ENCODE results near the gene SKI.

SKI gene

GRCh38 chr1:2276803-2277580, 48.9 kb downstream of the SKI start:
- Histone ChIP-seq H4K20me1 (ENCODE audit: insufficient read depth, low read length) (peaks cover 34% of the 10 kb centered on the region), H3K4me3 (ENCODE audit: low read length) (no peak overlapping the region), H3K9me3 (ENCODE audit: insufficient read depth, low read length) (no peaks in the 10 kb centered on the region), H3K27ac (ENCODE audit: low read length) (no peak overlapping the region), H3K27me3 (ENCODE audit: low read depth, low read length) (no peaks in the 10 kb centered on the region), H3K9ac (ENCODE audit: low read length) (no peak overlapping the region), H3K36me3 (replicated peaks; ENCODE audit: low read depth, low read length) (peaks cover 5% of the 10 kb centered on the region), H3K4me1 (ENCODE audit: low read length) (no peaks in the 10 kb centered on the region), H3K79me2 (ENCODE audit: low read length) (peaks cover 53% of the 10 kb centered on the region), H2AFZ (ENCODE audit: low read depth, low read length) (no peak overlapping the region), H3K4me2 (ENCODE audit: low read length) (no peak overlapping the region)
- TF ChIP-seq CTCF (IDR thresholded peaks at IDR 0.05; ENCODE audit: low read depth, low read length), result no peak

GRCh38 chr1:2277741-2278488, 49.8 kb downstream of the SKI start:
- Histone ChIP-seq H3K27me3 (ENCODE audit: low read depth, low read length) (no peaks in the 10 kb centered on the region), H4K20me1 (ENCODE audit: insufficient read depth, low read length) (peaks cover 30% of the 10 kb centered on the region), H3K79me2 (ENCODE audit: low read length) (peaks cover 45% of the 10 kb centered on the region), H3K9ac (ENCODE audit: low read length) (no peak overlapping the region), H3K9me3 (ENCODE audit: insufficient read depth, low read length) (no peaks in the 10 kb centered on the region), H3K27ac (ENCODE audit: low read length) (no peak overlapping the region), H3K4me3 (ENCODE audit: low read length) (no peak overlapping the region), H2AFZ (ENCODE audit: low read depth, low read length) (no peak overlapping the region), H3K4me2 (ENCODE audit: low read length) (no peak overlapping the region), H3K36me3 (replicated peaks; ENCODE audit: low read depth, low read length) (peaks cover 5% of the 10 kb centered on the region), H3K4me1 (ENCODE audit: low read length) (no peaks in the 10 kb centered on the region)
- TF ChIP-seq EZH2phosphoT487 (IDR thresholded peaks at IDR 0.05; ENCODE audit: low read depth), result no peak
- TF ChIP-seq CTCF (IDR thresholded peaks at IDR 0.05; ENCODE audit: low read depth, low read length), result no peak

- peaks cover 5% of the 10 kb centered on the region for H3K36me3 ChIP-seq (replicated peaks; ENCODE audit: low read depth, low read length)
- TF ChIP-seq CTCF (IDR thresholded peaks at IDR 0.05; ENCODE audit: low read depth, low read length) (no peak), EZH2phosphoT487 (IDR thresholded peaks at IDR 0.05; ENCODE audit: low read depth) (no peak)
- no peak overlapping the region for H3K27ac ChIP-seq (ENCODE audit: low read length)
- no peak overlapping the region for H3K4me3 ChIP-seq (ENCODE audit: low read length)
- no peak overlapping the region for H3K9ac ChIP-seq (ENCODE audit: low read length)
- no peaks in the 10 kb centered on the region for H3K9me3 ChIP-seq (ENCODE audit: insufficient read depth, low read length)
- H2AFZ ChIP-seq (ENCODE audit: low read depth, low read length), result no peak overlapping the region
- H3K79me2 ChIP-seq (ENCODE audit: low read length), result peaks cover 37% of the 10 kb centered on the region
- no peaks in the 10 kb centered on the region for H3K4me1 ChIP-seq (ENCODE audit: low read length)
- H4K20me1 ChIP-seq (ENCODE audit: insufficient read depth, low read length), result peaks cover 28% of the 10 kb centered on the region
- H3K27me3 ChIP-seq (ENCODE audit: low read depth, low read length), result no peaks in the 10 kb centered on the region
- H3K4me2 ChIP-seq (ENCODE audit: low read length), result no peak overlapping the region
Measured at GRCh38 chr1:2278591-2279209, 50.6 kb downstream of the SKI start.

DNA sequence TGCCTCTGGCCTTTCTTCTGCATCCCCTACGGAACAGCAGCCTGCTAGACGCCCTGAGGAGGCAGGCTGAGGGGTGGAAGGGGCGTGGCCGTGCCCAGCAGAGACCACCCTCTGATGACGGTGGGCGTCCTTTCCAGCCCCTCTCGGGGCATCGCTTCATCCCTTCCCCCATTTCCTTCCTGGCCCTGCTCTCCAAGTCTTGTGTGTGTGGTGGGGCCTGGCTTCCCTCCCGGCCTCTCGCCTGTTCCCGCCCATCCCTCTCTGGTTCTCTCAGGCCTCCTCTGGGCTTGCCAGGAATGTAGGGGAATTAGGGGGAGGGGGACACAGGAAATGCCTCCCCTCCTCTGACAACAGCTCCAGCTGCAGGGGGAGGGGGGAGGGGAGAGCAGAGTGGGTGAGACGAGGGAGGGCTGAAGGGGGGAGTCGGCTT, 51.1 kb downstream of the SKI start:
- H3K36me3 ChIP-seq (replicated peaks; ENCODE audit: low read depth, low read length), result peaks cover 5% of the 10 kb centered on the region
- no peak for TF ChIP-seq EZH2phosphoT487 (IDR thresholded peaks at IDR 0.05; ENCODE audit: low read depth)
- no peak for TF ChIP-seq CTCF (IDR thresholded peaks at IDR 0.05; ENCODE audit: low read depth, low read length)
- H3K4me1 ChIP-seq (ENCODE audit: low read length), result no peaks in the 10 kb centered on the region
- H4K20me1 ChIP-seq (ENCODE audit: insufficient read depth, low read length), result peaks cover 27% of the 10 kb centered on the region
- no peak overlapping the region for H3K4me2 ChIP-seq (ENCODE audit: low read length)
- H3K9ac ChIP-seq (ENCODE audit: low read length), result no peak overlapping the region
- peaks cover 32% of the 10 kb centered on the region for H3K79me2 ChIP-seq (ENCODE audit: low read length)
- no peaks in the 10 kb centered on the region for H3K27me3 ChIP-seq (ENCODE audit: low read depth, low read length)
- no peak overlapping the region for H3K4me3 ChIP-seq (ENCODE audit: low read length)
- H3K27ac ChIP-seq (ENCODE audit: low read length), result no peak overlapping the region
- H2AFZ ChIP-seq (ENCODE audit: low read depth, low read length), result no peak overlapping the region
- no peaks in the 10 kb centered on the region for H3K9me3 ChIP-seq (ENCODE audit: insufficient read depth, low read length)

Data from OCI-LY3 (cell line).